ENCODE results near the gene MALRD1. TPM values are rescaled to one million over a fixed set of nuclear protein-coding genes. Genes with fewer than 3 reads are reported as not detected.

MALRD1 gene
- total and polyA plus RNA-seq, 2 donors from 2014 or later: 2.0 to 2.4 TPM

- Histone ChIP-seq H3K27ac (ENCODE audit: low read depth in 2 of 2, low read length in 2 of 2) (no peak overlapping the region), H3K4me3 (ENCODE audit: low read length in 3 of 3) (no peak overlapping the region), H3K9me3 (ENCODE audit: control insufficient read depth in 2 of 3, insufficient read depth in 1 of 3, low read length in 3 of 3) (no peaks in the 10 kb centered on the region), H3K27me3 (ENCODE audit: control insufficient read depth, insufficient read depth, low read length) (no peaks in the 10 kb centered on the region), H3K4me1 (ENCODE audit: control insufficient read depth in 2 of 3, insufficient read depth in 2 of 3, low read depth in 1 of 3, low read length in 3 of 3) (no peaks in the 10 kb centered on the region), H3K36me3 (ENCODE audit: control insufficient read depth in 2 of 3, insufficient read depth in 3 of 3, low read length in 3 of 3) (no peaks in the 10 kb centered on the region), H3K9ac (ENCODE audit: low read length in 3 of 3) (no peak overlapping the region)
- intact Hi-C loops (cut with DNase I): no loop called here
- no peak for DNase-seq
- no peak for FAIRE-seq
- no peak for TF ChIP-seq CTCF (IDR thresholded peaks at IDR 0.05; ENCODE audit: borderline replicate concordance, extremely low read depth, insufficient read depth)
These were observed 23.3 kb downstream of the MALRD1 start for GRCh38 chr10:19071946-19072345.

GRCh38 chr10:19077276-19077675 lies 28.7 kb downstream of the MALRD1 start:
- H3K27me3 ChIP-seq (ENCODE audit: control insufficient read depth, insufficient read depth, low read length): no peaks in the 10 kb centered on the region
- no peak overlapping the region for H3K9ac ChIP-seq (ENCODE audit: low read length in 3 of 3)
- no peaks in the 10 kb centered on the region for H3K4me1 ChIP-seq (ENCODE audit: control insufficient read depth in 2 of 3, insufficient read depth in 2 of 3, low read depth in 1 of 3, low read length in 3 of 3)
- no peaks in the 10 kb centered on the region for H3K9me3 ChIP-seq (ENCODE audit: control insufficient read depth in 2 of 3, insufficient read depth in 1 of 3, low read length in 3 of 3)
- FAIRE-seq (no peak), DNase-seq (no peak)
- no peaks in the 10 kb centered on the region for H3K36me3 ChIP-seq (ENCODE audit: control insufficient read depth in 2 of 3, insufficient read depth in 3 of 3, low read length in 3 of 3)
- TF ChIP-seq CTCF (IDR thresholded peaks at IDR 0.05; ENCODE audit: borderline replicate concordance, extremely low read depth, insufficient read depth): no peak
- intact Hi-C loops (cut with DNase I): no loop called here
- H3K4me3 ChIP-seq (ENCODE audit: low read length in 3 of 3): no peak overlapping the region
- no peak overlapping the region for H3K27ac ChIP-seq (ENCODE audit: low read depth in 2 of 2, low read length in 2 of 2)

DNA sequence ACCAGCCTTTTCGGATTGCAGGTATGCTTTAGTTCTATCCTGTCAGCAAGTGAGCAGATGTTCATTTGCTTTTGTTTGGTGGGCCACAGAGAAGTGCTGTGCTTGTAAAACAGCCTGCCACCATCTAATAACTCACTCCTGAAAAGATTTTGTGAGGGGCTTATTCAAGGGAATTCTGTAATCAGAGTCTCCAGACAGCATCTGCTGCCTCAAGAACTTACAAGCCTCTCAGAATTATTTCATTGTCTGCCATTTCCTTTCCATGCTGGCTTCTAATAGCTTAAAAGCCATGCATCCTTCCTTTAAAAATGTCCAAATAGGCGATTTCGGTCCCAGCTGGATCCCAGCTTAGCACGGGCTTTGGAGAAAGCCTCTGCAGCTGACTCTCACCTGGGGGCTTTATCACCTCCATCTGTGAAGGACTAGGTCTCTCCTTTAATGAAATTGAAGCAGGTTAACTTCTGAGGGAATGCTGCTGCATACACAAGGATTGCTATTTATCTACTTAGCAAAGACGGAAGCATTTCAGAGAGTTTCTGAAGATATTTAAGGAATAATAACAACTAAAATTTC lies 48.0 kb downstream of the MALRD1 start:
- Histone ChIP-seq H3K9me3 (ENCODE audit: control insufficient read depth in 2 of 3, insufficient read depth in 1 of 3, low read length in 3 of 3) (no peaks in the 10 kb centered on the region), H3K9ac (ENCODE audit: low read length in 3 of 3) (no peak overlapping the region), H3K27me3 (ENCODE audit: control insufficient read depth, insufficient read depth, low read length) (no peaks in the 10 kb centered on the region), H3K4me1 (ENCODE audit: control insufficient read depth in 2 of 3, insufficient read depth in 2 of 3, low read depth in 1 of 3, low read length in 3 of 3) (no peaks in the 10 kb centered on the region), H3K27ac (ENCODE audit: low read depth in 2 of 2, low read length in 2 of 2) (no peak overlapping the region), H3K36me3 (ENCODE audit: control insufficient read depth in 2 of 3, insufficient read depth in 3 of 3, low read length in 3 of 3) (no peaks in the 10 kb centered on the region), H3K4me3 (ENCODE audit: low read length in 3 of 3) (no peak overlapping the region)
- intact Hi-C loops (cut with DNase I): no loop called here
- DNase-seq (no peak), FAIRE-seq (no peak)
- TF ChIP-seq CTCF (IDR thresholded peaks at IDR 0.05; ENCODE audit: borderline replicate concordance, extremely low read depth, insufficient read depth): no peak

GRCh38 chr10:19097151-19097550 lies 48.5 kb downstream of the MALRD1 start:
- H3K4me1 ChIP-seq (ENCODE audit: control insufficient read depth in 2 of 3, insufficient read depth in 2 of 3, low read depth in 1 of 3, low read length in 3 of 3): no peaks in the 10 kb centered on the region
- intact Hi-C loops (cut with DNase I): no loop called here

More at GRCh38 chr10:19097151-19097550, 48.5 kb downstream of the MALRD1 start:
- no peak for TF ChIP-seq CTCF (IDR thresholded peaks at IDR 0.05; ENCODE audit: borderline replicate concordance, extremely low read depth, insufficient read depth)
- no peaks in the 10 kb centered on the region for H3K27me3 ChIP-seq (ENCODE audit: control insufficient read depth, insufficient read depth, low read length)
- no peaks in the 10 kb centered on the region for H3K36me3 ChIP-seq (ENCODE audit: control insufficient read depth in 2 of 3, insufficient read depth in 3 of 3, low read length in 3 of 3)
- FAIRE-seq (no peak), DNase-seq (no peak)
- no peaks in the 10 kb centered on the region for H3K9me3 ChIP-seq (ENCODE audit: control insufficient read depth in 2 of 3, insufficient read depth in 1 of 3, low read length in 3 of 3)
- no peak overlapping the region for H3K4me3 ChIP-seq (ENCODE audit: low read length in 3 of 3)
- H3K9ac ChIP-seq (ENCODE audit: low read length in 3 of 3): no peak overlapping the region
- H3K27ac ChIP-seq (ENCODE audit: low read depth in 2 of 2, low read length in 2 of 2): no peak overlapping the region

Measured in kidney (tissue), 14 donors.